Ectodermal cell (in vitro differentiated cells): ENCODE results near the gene CEP128.

ENCODE experiments used
- H3K27ac ChIP-seq: 2 replicates; pipeline ENCODE4 v1.7.0; 2013; ENCODE audit warnings: mild to moderate bottlenecking, low read depth, low read length; ENCODE audit not compliant: insufficient read depth, poor library complexity, severe bottlenecking
- H3K27me3 ChIP-seq: 2 replicates; pipeline ENCODE4 v1.7.0; 2013; ENCODE audit warnings: mild to moderate bottlenecking, low read length; ENCODE audit not compliant: insufficient read depth, control insufficient read depth, poor library complexity, severe bottlenecking
- H3K36me3 ChIP-seq: one replicate; pipeline ENCODE4 v1.7.0; 2013; ENCODE audit warnings: low read length; ENCODE audit not compliant: control insufficient read depth, insufficient read depth
- H3K4me1 ChIP-seq: one replicate; pipeline ENCODE4 v1.7.0; 2013; ENCODE audit warnings: low read length; ENCODE audit not compliant: control insufficient read depth, insufficient read depth
- H3K4me3 ChIP-seq: 2 replicates; pipeline ENCODE4 v1.7.0; 2013; ENCODE audit warnings: low read depth, low read length, control low read depth; ENCODE audit not compliant: insufficient read depth
- H3K9me3 ChIP-seq: 2 replicates; pipeline ENCODE4 v1.7.0; 2013; ENCODE audit warnings: mild to moderate bottlenecking, low read length, moderate library complexity; ENCODE audit not compliant: control insufficient read depth
- WGBS, 2 experiments: methylation state at CpG; one replicate each; pipeline ENCODE4 v1.1.7; 2013; ENCODE audit warnings: missing lambda C conversion rate in 2 of 2; 5-methylcytosine and 5-hydroxymethylcytosine counted together

The CEP128 gene

GRCh38 chr14:80906946-80907345 is 34.6 kb downstream of the CEP128 start:
- no peaks in the 10 kb centered on the region for H3K36me3 ChIP-seq
- H3K27ac ChIP-seq = no peak overlapping the region
- H3K4me3 ChIP-seq = no peak overlapping the region
- H3K27me3 ChIP-seq = no peaks in the 10 kb centered on the region
- H3K4me1 ChIP-seq = no peaks in the 10 kb centered on the region
- WGBS, 2 experiments = 92 to 97% methylated on average over 4 of the region's 4 CpGs
- H3K9me3 ChIP-seq = no peaks in the 10 kb centered on the region

DNA sequence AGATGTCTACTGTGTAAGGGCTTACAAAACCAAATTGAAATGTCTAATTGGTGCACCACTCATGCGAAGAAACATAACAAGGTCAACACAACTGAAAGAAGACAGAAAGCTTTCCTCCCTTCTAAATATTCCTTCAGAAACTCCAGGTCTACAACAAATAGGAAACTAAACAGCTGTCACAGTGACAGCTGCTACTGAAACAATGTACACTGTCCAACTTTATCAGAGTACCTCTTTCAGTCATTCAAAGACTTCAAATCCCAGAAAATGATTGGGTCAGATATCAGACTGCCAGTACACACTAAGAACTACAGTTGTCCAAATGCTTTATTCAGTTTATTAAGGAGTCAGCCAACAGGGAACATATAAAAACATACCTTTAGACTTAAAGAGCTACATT is 35.2 kb downstream of the CEP128 start:
- no peaks in the 10 kb centered on the region for H3K36me3 ChIP-seq
- no peak overlapping the region for H3K4me3 ChIP-seq
- no peaks in the 10 kb centered on the region for H3K4me1 ChIP-seq
- no peaks in the 10 kb centered on the region for H3K9me3 ChIP-seq
- no peak overlapping the region for H3K27ac ChIP-seq
- no peaks in the 10 kb centered on the region for H3K27me3 ChIP-seq
- WGBS, 2 experiments = 96 to 100% methylated on average over 1 of the region's 1 CpG

DNA sequence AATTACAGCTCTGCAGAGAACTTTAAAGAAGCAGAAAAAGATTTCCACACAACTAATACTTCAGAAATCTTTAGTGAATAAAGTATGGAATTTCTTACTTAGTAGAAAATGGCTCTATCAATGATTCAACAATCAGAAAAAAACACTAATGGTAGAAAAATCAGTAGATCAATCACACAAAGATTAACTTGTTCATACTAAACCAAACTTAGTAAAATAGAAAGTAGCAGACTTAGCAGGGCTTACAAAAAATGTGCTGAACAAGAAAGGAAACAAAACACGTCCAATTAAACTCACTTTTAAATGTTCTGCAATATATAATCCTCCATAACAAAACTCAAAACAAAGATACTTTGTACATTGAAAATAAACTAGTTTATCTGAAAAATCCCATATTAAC is 38.9 kb downstream of the CEP128 start:
- Histone ChIP-seq H3K9me3 (no peaks in the 10 kb centered on the region), H3K4me3 (no peak overlapping the region), H3K4me1 (no peaks in the 10 kb centered on the region), H3K36me3 (no peaks in the 10 kb centered on the region), H3K27ac (no peak overlapping the region), H3K27me3 (no peaks in the 10 kb centered on the region)
- 86 to 100% methylated on average over 1 of the region's 1 CpG for WGBS, 2 experiments

- no peak overlapping the region for H3K27ac ChIP-seq
- no peaks in the 10 kb centered on the region for H3K27me3 ChIP-seq
- no peaks in the 10 kb centered on the region for H3K4me1 ChIP-seq
- H3K9me3 ChIP-seq = no peaks in the 10 kb centered on the region
- H3K36me3 ChIP-seq = no peaks in the 10 kb centered on the region
- no peak overlapping the region for H3K4me3 ChIP-seq
- 79 to 84% methylated on average over 2 of the region's 3 CpGs for WGBS, 2 experiments
These were observed 39.7 kb downstream of the CEP128 start for GRCh38 chr14:80901822-80902221.

GRCh38 chr14:80901260-80901659 is 40.3 kb downstream of the CEP128 start:
- WGBS, 2 experiments = 94 to 98% methylated on average over 2 to 3 of the region's 3 CpGs
- Histone ChIP-seq H3K36me3 (no peaks in the 10 kb centered on the region), H3K27ac (no peak overlapping the region), H3K9me3 (no peaks in the 10 kb centered on the region), H3K4me3 (no peak overlapping the region), H3K4me1 (no peaks in the 10 kb centered on the region), H3K27me3 (no peaks in the 10 kb centered on the region)

DNA sequence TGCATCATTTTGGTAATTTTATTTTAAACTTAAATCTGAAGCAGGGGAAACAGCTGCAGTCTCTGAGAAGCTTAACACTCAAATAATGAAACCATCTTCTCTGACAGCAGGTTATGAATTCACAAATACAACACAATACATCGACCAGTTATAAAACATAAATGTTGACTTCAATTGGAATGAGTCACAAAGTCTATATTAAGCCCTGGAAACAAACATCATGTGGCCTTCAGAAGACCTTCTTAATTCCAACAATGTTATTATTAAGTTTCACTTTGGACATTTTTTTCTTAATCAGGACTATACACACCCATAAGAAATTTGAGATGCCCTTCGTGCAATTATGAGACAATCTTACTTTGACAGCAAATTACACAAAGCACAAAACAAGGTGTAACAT is 68.9 kb downstream of the CEP128 start:
- Histone ChIP-seq H3K27me3 (no peaks in the 10 kb centered on the region), H3K4me1 (no peaks in the 10 kb centered on the region), H3K9me3 (no peaks in the 10 kb centered on the region), H3K27ac (no peak overlapping the region), H3K4me3 (no peak overlapping the region), H3K36me3 (peaks cover 3% of the 10 kb centered on the region)
- 92 to 93% methylated on average over 2 of the region's 2 CpGs for WGBS, 2 experiments

GRCh38 chr14:80868260-80868659 is 73.3 kb downstream of the CEP128 start:
- H3K27me3 ChIP-seq = no peaks in the 10 kb centered on the region
- no peaks in the 10 kb centered on the region for H3K9me3 ChIP-seq
- WGBS, 2 experiments = no CpG with 5 or more reads among the region's 1 CpG
- H3K4me1 ChIP-seq = no peaks in the 10 kb centered on the region
- no peak overlapping the region for H3K27ac ChIP-seq
- H3K4me3 ChIP-seq = no peak overlapping the region
- peaks cover 3% of the 10 kb centered on the region for H3K36me3 ChIP-seq

DNA sequence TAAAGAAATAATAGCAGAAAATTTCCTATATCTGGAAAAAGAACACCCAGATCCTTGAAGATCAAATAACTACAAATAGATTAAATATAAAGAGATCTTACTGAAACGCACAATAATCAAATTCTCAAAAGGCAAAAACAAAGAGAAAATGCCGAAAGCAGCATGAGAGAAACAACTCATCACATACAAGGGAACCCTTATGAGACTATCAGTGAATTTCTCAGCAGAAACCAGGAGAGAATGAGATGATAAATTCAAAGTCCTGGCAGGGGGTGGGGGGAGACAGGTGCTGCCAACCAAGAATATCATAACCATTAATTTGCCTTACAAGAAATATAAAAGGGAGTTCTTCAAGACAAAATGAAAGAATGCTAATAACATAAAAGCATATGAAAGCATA is 73.7 kb downstream of the CEP128 start:
- WGBS, 2 experiments = 100% methylated on average over 2 of the region's 2 CpGs; no CpG with 5 or more reads in 1 of the 2 experiments
- Histone ChIP-seq H3K4me3 (no peak overlapping the region), H3K4me1 (no peaks in the 10 kb centered on the region), H3K36me3 (peaks cover 3% of the 10 kb centered on the region), H3K27me3 (no peaks in the 10 kb centered on the region), H3K27ac (no peak overlapping the region), H3K9me3 (no peaks in the 10 kb centered on the region)

DNA sequence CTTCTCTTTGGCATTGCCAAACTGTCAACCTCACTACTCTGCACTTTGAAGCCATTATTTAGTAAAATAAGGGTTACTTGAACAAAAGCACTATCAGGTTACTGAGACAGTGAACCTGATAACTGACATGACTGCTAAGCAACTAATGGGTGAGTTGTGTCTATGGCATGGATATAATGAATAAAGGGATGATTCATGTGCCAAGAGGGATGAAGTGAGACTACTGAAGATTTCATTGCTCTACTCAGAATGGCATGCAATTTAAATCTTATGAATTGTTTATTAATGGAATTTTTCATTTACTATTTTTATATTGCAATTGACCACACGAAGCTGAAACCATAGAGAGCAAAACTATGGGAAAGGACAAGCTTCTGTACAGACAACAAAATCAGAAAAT is 74.4 kb downstream of the CEP128 start:
- Histone ChIP-seq H3K27me3 (no peaks in the 10 kb centered on the region), H3K27ac (no peak overlapping the region), H3K4me1 (no peaks in the 10 kb centered on the region), H3K9me3 (no peaks in the 10 kb centered on the region), H3K36me3 (peaks cover 3% of the 10 kb centered on the region), H3K4me3 (no peak overlapping the region)
- 45% methylated on average over 1 of the region's 1 CpG; no CpG with 5 or more reads in 1 of the 2 experiments for WGBS, 2 experiments

DNA sequence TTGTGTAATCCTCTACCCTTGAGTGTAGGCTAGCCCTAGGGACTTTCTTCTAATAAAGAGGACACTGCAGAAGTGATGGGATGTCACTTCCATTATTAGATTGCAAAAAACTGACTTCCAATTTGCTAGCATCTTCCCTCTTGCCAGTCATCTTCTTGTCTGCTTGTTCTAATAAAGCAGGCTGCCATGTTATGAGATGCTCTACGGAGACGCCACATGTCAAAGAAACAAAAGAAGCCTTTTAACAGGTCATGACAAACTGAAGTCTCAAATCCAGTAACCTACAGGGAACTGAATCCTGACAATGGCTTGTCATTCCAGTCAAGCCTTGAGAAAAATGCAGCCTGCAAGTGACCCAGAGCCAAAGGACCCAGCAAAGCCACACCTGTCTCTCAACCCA is 76.0 kb downstream of the CEP128 start:
- Histone ChIP-seq H3K36me3 (peaks cover 3% of the 10 kb centered on the region), H3K27ac (no peak overlapping the region), H3K27me3 (no peaks in the 10 kb centered on the region), H3K4me1 (no peaks in the 10 kb centered on the region), H3K9me3 (no peaks in the 10 kb centered on the region), H3K4me3 (no peak overlapping the region)
- WGBS, 2 experiments = 87% methylated on average over 2 of the region's 2 CpGs

- Histone ChIP-seq H3K27me3 (no peaks in the 10 kb centered on the region), H3K9me3 (no peaks in the 10 kb centered on the region), H3K4me1 (no peaks in the 10 kb centered on the region), H3K36me3 (no peaks in the 10 kb centered on the region), H3K27ac (no peak overlapping the region), H3K4me3 (no peak overlapping the region)
- 86 to 90% methylated on average over 1 to 3 of the region's 3 CpGs for WGBS, 2 experiments
These were observed 78.6 kb downstream of the CEP128 start for GRCh38 chr14:80862983-80863382.
